ENCODE data around the gene C5. TPM values are rescaled to one million over a fixed set of nuclear protein-coding genes. Genes with fewer than 3 reads are reported as not detected.

The C5 gene
- total RNA-seq, 2 donors from 2014 or later = 59.5 to 96.6 TPM

DNA sequence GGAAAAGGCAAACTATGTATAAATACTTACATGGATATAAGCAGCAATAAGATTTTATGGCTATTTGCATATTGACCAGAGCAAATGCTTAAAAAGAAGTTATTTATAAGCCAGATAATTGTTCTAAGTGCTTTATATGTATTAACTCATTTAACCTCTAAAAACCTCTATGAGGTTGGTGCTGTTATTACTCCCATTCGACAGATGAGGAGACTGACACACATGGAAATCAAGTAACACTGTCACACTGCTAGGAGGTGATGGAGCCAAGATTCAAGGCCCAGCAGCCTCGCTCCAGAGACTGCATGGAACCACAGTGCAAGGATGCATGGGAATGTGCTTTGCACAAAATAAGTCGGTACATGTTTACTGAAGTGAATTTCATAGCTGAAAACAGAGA lies 53.7 kb downstream of the C5 start:
- Mint-ChIP-seq H3K27me3 (ENCODE audit: insufficient read depth) (no peaks in the 10 kb centered on the region), H3K27ac (no peak overlapping the region), H3K9me3 (no peaks in the 10 kb centered on the region), H3K4me1 (no peaks in the 10 kb centered on the region), H3K4me3 (no peak overlapping the region), H3K36me3 (ENCODE audit: low read depth) (peaks cover 40% of the 10 kb centered on the region)
- WGBS, 2 experiments (ENCODE audit: insufficient coverage in 1 of 2, insufficient read length in 1 of 2) = 94% methylated on average over 2 to 3 of the region's 3 CpGs
- Histone ChIP-seq H3K4me1 (ENCODE audit: control insufficient read depth, insufficient read depth, low read length) (no peaks in the 10 kb centered on the region), H3K9me3 (ENCODE audit: control insufficient read depth, low read length) (no peaks in the 10 kb centered on the region), H3K9ac (ENCODE audit: extremely low read depth, low read length, poor library complexity, severe bottlenecking) (no peak overlapping the region), H3K27ac (ENCODE audit: low read depth, low read length) (no peak overlapping the region), H3K36me3 (ENCODE audit: control insufficient read depth, insufficient read depth, low read length) (peaks cover 42% of the 10 kb centered on the region), H3K4me3 (ENCODE audit: low read length) (no peak overlapping the region), H3K27me3 (ENCODE audit: control insufficient read depth, insufficient read depth, low read length, poor library complexity, severe bottlenecking) (no peaks in the 10 kb centered on the region)
- TF ChIP-seq, protein P1, sequence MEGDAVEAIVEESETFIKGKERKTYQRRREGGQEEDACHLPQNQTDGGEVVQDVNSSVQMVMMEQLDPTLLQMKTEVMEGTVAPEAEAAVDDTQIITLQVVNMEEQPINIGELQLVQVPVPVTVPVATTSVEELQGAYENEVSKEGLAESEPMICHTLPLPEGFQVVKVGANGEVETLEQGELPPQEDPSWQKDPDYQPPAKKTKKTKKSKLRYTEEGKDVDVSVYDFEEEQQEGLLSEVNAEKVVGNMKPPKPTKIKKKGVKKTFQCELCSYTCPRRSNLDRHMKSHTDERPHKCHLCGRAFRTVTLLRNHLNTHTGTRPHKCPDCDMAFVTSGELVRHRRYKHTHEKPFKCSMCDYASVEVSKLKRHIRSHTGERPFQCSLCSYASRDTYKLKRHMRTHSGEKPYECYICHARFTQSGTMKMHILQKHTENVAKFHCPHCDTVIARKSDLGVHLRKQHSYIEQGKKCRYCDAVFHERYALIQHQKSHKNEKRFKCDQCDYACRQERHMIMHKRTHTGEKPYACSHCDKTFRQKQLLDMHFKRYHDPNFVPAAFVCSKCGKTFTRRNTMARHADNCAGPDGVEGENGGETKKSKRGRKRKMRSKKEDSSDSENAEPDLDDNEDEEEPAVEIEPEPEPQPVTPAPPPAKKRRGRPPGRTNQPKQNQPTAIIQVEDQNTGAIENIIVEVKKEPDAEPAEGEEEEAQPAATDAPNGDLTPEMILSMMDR (conservative IDR thresholded peaks at IDR 0.05) = no peak
- DNase-seq = no peak

DNA sequence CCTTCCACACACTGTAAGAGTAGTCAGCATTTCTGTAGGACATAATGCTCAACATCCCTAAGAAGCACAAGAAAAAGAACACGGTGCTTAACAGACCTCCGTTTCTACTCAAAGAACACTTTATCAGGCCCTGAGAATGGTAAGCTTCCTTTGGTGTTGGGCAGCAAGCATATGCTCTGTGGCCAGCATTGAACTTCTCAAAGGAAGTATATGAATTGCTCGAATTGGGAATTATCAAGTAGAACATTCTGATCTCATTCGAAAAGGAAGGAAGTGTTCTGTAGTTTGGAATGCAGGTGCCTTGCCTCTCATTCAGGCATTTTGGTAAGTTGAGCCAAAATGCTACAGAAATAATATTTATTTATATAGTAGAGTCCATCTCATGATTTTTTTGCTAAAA lies 61.0 kb downstream of the C5 start:
- Mint-ChIP-seq H3K4me3 (no peak overlapping the region), H3K9me3 (no peaks in the 10 kb centered on the region), H3K27ac (no peak overlapping the region), H3K36me3 (ENCODE audit: low read depth) (peaks cover 35% of the 10 kb centered on the region), H3K27me3 (ENCODE audit: insufficient read depth) (no peaks in the 10 kb centered on the region), H3K4me1 (peaks cover 7% of the 10 kb centered on the region)
- TF ChIP-seq, protein P1 (conservative IDR thresholded peaks at IDR 0.05) = no peak
- H3K36me3 ChIP-seq (ENCODE audit: control insufficient read depth, insufficient read depth, low read length) = peaks cover 35% of the 10 kb centered on the region
- H3K9ac ChIP-seq (ENCODE audit: extremely low read depth, low read length, poor library complexity, severe bottlenecking) = no peak overlapping the region
- 96 to 100% methylated on average over 1 to 4 of the region's 4 CpGs for WGBS, 2 experiments (ENCODE audit: insufficient coverage in 1 of 2, insufficient read length in 1 of 2)
- no peaks in the 10 kb centered on the region for H3K27me3 ChIP-seq (ENCODE audit: control insufficient read depth, insufficient read depth, low read length, poor library complexity, severe bottlenecking)
- H3K4me1 ChIP-seq (ENCODE audit: control insufficient read depth, insufficient read depth, low read length) = peaks cover 5% of the 10 kb centered on the region
- H3K9me3 ChIP-seq (ENCODE audit: control insufficient read depth, low read length) = no peaks in the 10 kb centered on the region
- no peak overlapping the region for H3K27ac ChIP-seq (ENCODE audit: low read depth, low read length)
- no peak for DNase-seq
- no peak overlapping the region for H3K4me3 ChIP-seq (ENCODE audit: low read length)

DNA sequence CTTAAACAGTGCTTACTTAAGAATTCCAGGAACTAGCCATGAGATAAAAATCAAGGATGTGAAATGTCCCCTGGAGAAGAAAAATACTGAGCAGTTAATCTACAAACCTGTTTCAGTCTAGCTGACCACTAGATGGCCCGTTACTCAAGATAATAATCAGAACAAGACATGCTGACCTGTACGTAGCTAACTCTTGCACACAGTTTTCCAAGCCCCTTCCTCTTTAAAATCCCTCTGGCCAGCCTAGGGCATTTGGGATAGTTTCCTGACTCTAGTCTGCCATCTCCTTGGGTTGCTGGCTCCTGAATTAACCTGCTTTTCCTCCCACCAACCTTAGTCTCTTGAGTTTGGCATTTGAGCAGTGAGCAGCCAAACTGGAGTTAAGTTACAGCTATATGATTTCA lies 64.3 kb downstream of the C5 start:
- H3K27ac ChIP-seq (ENCODE audit: low read depth, low read length) = no peak overlapping the region
- Mint-ChIP-seq H3K36me3 (ENCODE audit: low read depth) (peaks cover 39% of the 10 kb centered on the region), H3K4me3 (no peak overlapping the region), H3K9me3 (no peaks in the 10 kb centered on the region), H3K4me1 (peaks cover 12% of the 10 kb centered on the region), H3K27ac (no peak overlapping the region), H3K27me3 (ENCODE audit: insufficient read depth) (no peaks in the 10 kb centered on the region)
- H3K9ac ChIP-seq (ENCODE audit: extremely low read depth, low read length, poor library complexity, severe bottlenecking) = no peak overlapping the region
- no peak overlapping the region for H3K4me3 ChIP-seq (ENCODE audit: low read length)
- H3K9me3 ChIP-seq (ENCODE audit: control insufficient read depth, low read length) = no peaks in the 10 kb centered on the region
- TF ChIP-seq, protein P1 (conservative IDR thresholded peaks at IDR 0.05) = peak; percentile 72
- no peak for DNase-seq
- H3K4me1 ChIP-seq (ENCODE audit: control insufficient read depth, insufficient read depth, low read length) = peaks cover 5% of the 10 kb centered on the region
- H3K27me3 ChIP-seq (ENCODE audit: control insufficient read depth, insufficient read depth, low read length, poor library complexity, severe bottlenecking) = no peaks in the 10 kb centered on the region
- H3K36me3 ChIP-seq (ENCODE audit: control insufficient read depth, insufficient read depth, low read length) = peaks cover 23% of the 10 kb centered on the region
- WGBS, 2 experiments (ENCODE audit: insufficient coverage in 1 of 2, insufficient read length in 1 of 2) = 21 to 54% methylated on average over 2 of the region's 2 CpGs

All from endodermal cell (in vitro differentiated cells).